Endometrium (tissue), 2 donors: ENCODE results near the gene XRCC5.
"Not testable (repeated sequence)": the region's sequence is repeated elsewhere in the genome, so short reads cannot be mapped to it uniquely, and the experiment has no call there.

Source experiments
- FAIRE-seq: peaks from 2 replicates; lab custom pipeline; 2012; peaks lifted over from hg19 to GRCh38; lab: Jason Lieb, UNC
- donor health status: control.
- donor health status: control.

XRCC5 gene

DNA sequence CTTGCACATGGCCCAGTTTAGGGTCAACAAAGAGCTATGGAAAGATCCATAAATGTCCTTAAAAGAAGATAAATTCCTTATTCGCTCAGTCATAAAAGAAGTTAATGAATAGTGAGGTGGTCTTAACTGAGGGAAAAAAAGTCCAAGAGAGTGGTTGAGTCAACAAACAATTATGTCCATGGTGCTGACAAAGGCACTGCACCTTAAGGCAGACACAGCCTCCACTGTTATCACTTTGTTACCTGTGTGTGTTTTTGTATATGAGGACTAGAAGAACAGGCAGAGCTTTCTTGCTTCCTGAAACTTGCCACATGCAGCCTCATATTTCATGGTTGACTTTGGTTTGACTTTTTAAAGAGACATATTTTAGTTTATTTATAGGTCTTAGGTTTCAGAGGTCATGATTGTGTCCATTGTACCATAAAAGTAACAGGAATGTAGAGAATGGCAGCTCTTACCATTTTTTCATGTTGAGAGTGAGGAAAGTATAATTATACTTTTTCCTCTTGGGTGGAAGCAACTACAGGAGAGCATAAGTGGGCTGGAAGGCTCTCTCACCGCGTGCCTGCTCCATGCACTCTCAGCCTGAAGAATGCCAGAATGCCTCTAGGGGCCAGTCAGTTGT lies 93.6 kb downstream of the XRCC5 start:
- no peak for FAIRE-seq

DNA sequence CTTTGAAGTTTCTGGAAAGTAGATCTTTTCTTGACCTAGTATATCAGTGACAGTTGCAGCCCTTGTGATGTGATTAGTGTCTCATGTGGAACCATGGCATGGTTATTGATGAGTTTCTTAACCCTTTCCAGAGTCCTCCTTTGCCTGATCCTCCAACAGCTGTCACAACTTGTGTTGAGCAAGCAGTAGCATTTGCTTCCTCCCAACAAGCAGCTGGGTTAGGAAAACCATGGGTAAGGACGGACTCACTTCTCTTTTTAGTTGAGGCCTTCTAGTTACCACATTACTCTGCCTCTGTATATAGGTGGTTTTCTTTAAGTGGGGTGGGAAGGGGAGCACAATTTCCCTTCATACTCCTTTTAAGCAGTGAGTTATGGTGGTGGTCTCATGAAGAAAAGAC lies 96.3 kb downstream of the XRCC5 start:
- FAIRE-seq, result no peak

DNA sequence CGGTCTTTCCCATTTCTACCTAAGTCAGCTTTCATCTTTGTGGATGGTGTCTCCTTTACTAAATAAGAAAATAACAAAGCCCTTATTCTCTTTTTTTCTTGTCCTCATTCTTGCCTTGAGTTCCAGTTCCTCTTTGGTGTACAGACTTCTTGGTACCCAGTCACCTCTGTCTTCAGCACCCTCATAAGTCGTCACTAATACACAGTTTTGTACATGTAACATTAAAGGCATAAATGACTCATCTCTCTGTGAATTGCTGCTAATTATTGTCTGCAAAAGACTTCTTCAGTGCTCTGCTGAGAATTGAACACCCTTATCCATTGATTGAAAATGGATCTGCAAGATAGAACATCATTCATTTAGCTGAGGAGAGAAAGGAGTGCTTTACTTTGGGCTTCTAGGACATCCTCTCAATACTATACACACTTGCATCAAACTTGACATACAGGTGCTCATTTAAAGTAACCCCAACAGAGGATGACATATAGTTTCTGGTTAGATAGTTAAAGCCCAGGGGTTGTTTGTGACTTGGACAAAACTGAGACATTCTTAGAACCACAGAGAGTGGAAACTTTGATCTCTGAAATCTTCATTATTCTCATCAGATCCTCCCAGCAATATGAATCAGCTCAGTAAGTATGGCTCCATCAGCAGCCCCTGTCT lies 97.0 kb downstream of the XRCC5 start:
- no peak for FAIRE-seq

DNA sequence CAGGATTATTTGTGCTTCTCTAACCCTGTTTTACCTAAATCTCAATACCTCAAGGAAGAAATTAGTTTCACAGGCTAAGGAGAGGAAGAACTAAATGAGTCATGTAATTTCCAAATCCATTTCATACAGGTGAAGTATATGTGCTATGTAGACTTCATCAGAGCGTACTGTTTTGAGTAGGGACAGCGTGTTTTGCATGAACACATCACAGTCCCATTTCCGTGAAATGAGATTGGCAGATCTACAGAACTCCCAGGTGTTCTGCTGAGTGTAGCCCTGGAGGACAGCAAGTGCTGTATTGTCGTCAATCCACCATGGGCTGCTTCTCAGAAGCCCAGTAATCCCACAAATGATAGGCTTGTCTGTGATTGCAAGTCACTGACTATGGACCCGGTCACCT lies 97.7 kb downstream of the XRCC5 start:
- FAIRE-seq, result no peak

DNA sequence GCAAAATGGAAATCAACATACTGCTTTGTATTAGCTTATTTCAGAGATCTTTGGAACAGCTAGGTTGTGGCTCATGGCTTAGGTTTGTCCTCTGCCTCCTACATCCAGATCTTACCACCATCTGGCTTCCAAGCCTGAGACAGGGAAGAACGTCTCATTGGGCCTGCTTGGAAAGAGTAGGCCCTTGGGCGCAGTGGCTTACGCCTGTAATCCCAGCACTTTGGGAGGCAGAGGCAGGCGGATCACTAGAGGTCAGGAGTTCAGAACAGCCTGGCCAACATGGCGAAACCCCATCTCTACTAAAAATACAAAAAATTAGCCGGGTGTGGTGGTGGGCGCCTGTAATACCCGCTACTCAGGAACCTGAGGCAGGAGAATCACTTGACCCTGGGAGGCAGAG lies 99.5 kb downstream of the XRCC5 start:
- not testable (repeated sequence) for FAIRE-seq

DNA sequence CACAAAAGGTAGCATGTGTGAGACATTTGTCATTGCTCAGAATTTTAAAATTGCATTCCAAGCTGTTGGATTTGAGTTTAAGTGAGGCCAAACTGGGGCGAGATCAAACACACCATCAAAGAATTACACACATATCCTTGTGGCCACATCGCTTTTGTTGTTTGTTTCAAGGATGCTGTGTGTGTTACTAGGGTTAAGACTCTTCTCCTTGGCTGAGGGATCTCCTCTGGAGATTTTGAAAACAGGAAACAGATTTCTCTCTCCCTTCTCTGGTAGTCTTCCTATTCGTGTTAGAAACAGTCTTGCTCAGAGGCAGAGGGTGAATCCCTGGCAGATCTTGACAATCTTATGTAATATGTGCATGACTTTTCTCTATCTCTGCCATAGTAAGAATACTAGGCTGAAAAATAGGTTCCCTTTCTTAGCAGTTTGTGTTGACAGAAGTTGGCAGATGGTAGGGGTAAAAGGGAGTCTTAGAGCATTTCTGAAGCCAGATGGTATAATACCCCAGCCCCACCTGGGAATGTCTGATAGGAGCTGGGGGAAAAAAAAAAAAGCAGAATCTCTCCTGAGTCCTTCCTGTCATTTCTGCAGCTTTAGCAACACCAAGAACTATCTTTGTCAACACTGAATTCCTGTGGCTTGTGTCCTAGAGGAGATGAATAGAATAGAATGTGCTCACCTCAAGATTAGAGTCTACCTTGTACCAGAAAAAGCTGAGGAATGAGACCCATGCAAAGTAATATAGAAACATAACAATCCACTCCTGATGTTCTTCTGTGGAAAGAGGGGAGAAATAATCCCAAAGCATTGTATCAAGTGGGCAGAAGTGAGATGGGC lies 101.8 kb downstream of the XRCC5 start:
- no peak for FAIRE-seq

DNA sequence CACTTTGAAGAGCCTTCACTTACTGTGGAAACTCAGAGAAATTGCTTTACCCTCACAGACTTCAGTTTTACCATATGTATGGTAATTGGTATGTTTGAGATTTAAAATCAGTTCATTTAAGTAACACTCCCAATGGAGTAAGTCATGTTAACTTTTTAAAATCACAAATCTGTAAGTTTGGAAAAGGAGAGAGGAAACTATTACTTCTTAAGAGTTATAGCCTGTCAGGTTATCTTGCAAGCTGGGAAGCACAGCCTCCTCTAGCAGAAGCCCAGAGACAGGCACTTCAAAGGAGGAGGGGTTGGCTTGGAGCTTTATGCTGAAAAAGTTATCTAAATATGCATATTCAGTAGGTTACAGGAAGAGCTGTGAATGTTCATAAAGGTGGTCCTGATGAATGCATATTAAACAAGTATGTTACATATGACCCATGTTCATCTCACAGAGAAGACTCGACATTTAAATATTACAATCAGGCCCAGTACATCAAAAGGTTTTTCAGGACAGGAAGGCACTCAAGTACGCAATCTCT lies 102.5 kb downstream of the XRCC5 start:
- FAIRE-seq, result no peak

DNA sequence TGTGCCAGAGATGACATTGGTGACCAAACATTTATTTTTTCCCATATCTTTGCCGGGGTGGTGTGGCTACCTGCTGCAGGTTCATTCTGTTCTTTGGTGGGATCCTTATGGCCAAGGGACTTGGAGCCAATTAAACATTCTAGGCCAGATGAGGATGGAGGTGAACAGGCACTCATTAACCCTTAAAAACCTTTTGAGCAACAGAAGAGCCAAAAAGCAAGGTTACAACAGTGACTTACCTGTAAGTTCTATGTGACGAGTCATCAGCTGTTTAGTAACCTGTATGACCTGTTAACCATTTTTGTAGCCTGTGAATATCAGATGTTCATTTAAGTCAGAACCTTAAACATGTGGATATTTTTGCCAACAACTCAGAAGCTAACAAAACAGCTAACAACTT lies 105.6 kb downstream of the XRCC5 start:
- FAIRE-seq, result no peak

DNA sequence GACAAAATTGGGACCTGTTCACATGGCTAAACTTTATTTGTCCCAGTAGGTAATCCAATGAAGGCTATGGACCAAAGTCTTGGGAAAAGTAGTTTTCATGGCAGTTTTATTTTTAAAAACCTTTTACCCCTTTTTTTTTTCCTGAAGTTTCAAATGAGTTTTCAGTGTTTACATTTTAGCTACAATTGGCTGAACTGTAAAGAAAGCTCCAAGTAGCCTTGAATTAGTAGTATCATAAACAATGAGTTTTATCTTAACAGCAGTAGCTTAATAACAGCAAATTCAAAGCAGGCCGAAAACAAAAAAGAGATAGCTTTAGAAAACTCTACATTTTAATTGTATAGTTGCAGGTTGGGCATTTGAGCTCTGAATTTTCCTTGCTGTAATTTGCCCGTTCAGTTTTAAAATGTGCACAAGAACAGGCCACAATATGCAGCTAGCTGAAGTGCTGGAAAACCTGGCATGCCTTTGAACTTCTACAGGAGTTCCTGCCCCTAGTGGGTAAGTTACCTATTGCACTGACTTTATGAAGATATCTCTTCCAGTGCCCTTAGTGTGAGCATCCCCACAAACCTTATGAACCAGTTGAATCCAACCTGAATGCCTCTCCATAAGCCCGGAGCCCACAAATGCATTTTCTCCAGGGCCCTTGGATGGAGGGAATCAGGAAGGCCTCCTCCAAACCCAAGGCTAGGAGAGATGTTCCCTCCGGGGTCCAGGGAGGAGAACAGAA lies 106.7 kb downstream of the XRCC5 start:
- no peak for FAIRE-seq

DNA sequence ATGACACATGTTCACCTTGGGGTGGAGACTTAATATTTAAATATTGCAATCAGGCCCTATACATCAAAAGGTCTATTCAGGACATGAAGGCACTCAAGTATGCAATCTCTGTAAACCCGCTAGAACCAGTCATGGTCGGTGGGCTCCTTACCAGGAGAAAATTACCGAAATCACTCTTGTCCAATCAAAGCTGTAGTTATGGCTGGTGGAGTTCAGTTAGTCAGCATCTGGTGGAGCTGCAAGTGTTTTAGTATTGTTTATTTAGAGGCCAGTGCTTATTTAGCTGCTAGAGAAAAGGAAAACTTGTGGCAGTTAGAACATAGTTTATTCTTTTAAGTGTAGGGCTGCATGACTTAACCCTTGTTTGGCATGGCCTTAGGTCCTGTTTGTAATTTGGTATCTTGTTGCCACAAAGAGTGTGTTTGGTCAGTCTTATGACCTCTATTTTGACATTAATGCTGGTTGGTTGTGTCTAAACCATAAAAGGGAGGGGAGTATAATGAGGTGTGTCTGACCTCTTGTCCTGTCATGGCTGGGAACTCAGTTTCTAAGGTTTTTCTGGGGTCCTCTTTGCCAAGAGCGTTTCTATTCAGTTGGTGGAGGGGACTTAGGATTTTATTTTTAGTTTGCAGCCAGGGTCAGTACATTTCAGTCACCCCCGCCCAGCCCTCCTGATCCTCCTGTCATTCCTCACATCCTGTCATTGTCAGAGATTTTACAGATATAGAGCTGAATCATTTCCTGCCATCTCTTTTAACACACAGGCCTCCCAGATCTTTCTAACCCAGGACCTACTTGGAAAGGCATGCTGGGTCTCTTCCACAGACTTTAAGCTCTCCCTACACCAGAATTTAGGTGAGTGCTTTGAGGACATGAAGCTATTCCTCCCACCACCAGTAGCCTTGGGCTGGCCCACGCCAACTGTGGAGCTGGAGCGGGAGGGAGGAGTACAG lies 108.1 kb downstream of the XRCC5 start:
- no peak for FAIRE-seq

DNA sequence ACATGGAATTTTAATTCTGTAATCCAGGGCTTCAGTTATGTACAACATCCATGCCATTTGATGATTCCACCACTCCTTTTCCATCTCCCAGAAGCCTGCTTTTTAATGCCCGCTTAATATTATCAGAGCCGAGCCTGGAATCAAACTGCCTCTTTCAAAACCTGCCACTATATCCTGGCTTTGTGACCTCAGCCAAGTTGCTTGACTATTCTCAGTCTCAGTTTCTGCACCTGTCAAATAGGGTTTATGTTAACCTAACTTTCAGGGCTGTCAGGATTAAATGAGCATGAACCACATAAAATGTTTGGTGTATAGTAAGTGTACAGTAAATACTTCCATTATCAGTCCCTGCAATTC lies 108.7 kb downstream of the XRCC5 start:
- no peak for FAIRE-seq

DNA sequence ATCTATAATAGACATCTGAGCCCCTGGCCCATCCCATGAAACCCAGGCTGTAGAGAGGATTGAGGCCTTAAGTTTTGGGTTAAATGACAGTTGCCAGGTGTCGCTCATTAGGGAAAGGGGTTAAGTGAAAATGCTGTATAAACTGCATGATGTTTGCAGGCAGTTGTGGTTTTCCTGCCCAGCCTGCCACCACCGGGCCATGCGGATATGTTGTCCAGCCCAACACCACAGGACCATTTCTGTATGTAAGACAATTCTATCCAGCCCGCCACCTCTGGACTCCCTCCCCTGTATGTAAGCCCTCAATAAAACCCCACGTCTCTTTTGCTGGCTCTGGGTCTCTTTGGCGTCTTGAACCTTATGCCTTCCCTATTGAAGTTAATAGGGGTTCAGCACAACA lies 110.7 kb downstream of the XRCC5 start:
- no peak for FAIRE-seq

DNA sequence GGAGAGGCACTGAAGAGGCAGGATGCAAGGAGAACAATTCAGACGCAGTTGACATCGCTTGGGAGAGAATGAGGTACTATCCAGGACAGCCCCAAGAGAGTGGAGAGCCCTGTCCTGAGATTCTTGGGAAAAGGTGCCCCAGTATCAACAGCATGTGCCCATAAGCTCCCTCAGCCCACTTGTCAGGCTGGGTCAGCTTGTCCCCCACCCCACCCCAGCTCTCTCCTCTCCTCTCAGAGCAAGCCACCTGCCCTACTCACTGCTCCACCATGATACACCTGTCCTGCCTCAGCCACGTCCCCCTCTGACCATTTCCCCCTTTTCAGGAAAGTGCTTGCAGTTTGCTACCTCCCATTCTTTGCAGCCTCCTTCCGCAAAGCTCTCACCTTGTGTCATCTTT lies 111.8 kb downstream of the XRCC5 start:
- no peak for FAIRE-seq

DNA sequence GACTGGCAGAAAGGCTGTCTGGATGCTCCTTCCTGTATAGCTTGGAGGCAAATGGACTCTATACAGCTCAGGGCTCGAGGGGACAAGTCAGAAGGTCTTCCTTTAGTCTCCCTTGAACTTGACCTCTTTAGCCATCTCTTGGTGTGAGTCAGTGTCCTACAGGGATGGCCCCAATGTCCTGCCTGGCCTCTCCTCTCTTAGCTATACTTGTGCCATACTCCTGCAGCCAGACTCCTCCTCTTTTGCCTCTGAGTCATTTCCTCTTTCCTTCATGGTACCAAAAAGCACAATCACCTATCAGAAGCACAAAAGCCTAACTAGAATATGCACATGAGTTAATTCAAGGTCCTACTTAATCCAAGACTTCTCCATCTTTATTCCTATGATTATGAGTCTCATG lies 112.7 kb downstream of the XRCC5 start:
- no peak for FAIRE-seq

DNA sequence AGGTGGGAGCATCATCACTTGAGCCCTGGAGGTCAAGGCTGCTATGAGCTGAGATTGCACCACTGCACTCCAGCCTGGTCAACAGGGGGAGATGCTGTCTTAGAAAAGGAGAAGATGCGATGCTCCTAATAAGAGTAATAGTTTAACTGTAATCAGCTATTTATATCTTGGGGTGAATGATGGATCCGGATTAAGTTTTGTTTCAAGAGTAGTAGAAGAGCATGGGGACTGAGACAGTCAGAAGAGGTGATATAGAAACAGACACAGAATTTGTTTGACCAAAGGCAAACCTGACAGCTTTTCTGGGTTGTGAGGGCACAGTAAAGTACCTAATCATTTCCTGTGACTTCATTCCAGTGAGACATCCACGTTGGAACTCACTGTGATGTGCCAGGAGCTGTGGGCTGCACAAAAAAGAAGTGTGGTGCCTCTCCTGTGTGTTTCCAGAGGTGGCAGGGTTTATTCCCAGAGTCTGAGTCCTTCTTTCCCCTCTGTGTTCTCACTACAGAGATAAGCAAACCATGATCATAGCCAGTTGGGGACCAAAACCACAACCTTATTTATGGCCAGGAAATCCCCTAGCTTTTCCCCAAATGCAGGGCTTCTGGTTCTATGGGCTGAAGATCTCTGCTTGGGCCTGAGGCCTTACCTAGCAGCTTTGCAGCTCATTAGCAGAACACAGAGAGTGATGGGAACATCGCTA lies 113.7 kb downstream of the XRCC5 start:
- FAIRE-seq, result no peak

DNA sequence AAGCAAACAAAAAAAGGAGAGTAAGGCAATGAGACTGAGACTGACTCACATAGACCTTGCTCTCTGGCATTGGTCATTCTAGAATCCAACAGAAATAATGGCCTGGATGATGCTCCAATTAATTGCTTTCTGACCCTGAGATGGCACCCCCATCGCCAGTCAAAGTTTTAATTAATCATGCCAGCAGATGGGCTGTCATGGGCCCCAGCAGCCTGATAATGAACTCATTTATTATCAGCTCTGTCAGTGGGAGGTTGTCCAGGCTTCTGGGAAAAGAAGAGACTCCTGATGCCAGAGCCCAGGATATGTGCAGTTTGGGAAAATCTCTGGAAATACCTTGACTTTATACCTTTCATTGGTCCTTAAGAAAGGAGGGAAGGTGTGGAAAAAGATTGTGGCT lies 115.2 kb downstream of the XRCC5 start:
- no peak for FAIRE-seq

DNA sequence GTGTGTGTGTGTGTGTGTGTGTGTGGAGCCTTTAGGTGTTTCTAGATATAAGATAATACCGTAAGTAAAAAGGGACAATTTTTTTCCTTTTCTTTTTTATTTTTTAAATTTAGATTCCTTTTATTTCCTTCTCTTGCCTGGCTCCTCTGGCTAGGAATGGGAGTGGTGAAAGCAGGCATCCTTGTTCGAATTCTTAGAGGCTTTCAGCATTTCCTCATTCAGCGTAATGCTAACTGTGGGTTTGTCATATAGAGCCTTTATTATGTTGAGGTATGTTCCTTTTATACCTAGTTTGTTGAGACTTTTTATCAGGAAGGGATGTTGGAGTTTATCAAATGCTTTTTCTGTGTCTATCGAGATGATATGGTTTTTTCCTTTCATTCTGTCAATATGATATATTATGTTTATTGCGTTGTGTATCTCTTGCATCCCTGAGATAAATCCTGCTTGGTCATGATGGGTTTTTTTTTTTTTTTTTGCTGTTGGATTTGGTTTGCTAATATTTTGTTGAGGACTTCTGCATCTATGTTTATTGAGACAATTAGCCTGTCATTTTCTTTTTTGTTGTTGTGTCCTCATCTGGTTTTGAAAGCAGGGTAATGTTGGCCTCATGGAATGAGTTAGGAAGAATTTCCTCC lies 120.2 kb downstream of the XRCC5 start:
- FAIRE-seq, result no peak

DNA sequence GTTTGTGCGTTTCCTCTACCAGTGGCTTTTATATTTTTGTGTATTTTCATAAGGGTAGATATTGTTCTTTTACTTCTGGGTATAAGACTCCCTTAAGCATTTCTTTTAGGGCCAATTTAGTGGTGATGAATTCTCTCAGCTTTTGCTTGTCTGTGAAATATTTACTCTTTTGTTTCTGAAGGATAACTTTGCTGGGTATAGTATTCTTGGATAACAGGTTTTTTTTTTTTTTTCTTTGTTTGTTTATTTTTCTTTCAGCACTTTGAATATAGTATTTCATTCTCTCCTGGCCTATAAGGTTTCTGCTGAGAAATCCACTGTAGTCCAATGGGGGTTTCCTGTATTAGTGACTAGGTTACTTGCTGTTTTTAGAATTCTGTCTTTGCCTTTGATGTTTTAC lies 122.7 kb downstream of the XRCC5 start:
- no peak for FAIRE-seq

DNA sequence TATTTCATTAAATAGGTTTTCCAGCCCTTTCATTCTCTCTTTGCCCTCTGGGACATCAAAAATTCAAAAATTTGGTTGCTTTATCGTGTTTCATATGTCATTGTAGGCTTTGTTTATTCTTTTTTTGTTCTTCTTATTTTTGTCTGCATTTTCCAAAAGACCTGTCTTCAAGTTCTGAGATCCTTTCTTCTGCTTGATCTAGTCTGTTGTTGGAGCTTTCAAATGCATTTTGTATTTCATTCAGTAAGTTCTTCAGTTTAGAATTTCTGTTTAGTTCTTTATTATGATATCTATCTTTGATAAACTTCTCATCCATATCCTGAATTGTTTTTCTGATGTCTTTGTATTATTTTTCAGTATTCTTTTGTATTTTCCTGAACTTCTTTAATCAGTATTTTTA lies 123.6 kb downstream of the XRCC5 start:
- no peak for FAIRE-seq

DNA sequence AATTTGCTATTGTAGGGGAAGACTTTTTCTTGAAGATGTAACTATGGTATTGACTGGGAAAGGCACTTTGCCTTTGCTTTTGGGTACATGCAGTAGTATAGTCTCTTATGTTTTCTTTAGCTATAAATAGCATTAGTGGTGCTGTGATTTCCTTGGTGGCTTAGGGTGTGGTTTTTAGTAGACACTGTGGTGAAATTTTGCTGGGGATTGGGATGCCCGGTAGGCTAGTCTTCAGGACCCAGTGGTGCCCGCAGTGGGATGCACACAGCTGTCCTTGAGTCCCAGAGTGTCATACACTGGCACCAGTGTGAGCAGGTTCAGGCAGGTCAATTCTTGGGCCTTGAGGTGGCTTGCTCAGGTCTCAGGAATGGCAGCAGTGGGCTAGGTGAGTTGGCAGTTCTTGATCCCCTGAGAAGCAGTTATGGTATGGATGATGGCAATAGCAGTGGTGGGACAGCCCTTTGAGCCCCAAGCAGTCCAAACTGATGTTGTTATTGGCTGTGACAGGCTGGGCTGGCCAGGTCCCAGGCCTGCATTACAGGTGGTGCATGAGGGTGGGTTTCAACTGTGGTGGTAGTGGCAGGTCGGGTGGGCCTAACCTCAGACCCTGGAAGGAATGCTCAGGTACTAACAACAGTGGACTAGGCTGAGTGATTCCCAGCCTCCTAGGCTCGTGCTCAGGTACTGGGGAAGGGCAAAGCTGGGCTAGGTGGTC lies 124.3 kb downstream of the XRCC5 start:
- no peak for FAIRE-seq
